Measurements from ENCODE around the gene AP4M1. TPM values are rescaled to one million over a fixed set of nuclear protein-coding genes. Genes with fewer than 3 reads are reported as not detected.

AP4M1 gene
- total RNA-seq, 1 donor from 2014 or later, result 16.9 TPM

DNA sequence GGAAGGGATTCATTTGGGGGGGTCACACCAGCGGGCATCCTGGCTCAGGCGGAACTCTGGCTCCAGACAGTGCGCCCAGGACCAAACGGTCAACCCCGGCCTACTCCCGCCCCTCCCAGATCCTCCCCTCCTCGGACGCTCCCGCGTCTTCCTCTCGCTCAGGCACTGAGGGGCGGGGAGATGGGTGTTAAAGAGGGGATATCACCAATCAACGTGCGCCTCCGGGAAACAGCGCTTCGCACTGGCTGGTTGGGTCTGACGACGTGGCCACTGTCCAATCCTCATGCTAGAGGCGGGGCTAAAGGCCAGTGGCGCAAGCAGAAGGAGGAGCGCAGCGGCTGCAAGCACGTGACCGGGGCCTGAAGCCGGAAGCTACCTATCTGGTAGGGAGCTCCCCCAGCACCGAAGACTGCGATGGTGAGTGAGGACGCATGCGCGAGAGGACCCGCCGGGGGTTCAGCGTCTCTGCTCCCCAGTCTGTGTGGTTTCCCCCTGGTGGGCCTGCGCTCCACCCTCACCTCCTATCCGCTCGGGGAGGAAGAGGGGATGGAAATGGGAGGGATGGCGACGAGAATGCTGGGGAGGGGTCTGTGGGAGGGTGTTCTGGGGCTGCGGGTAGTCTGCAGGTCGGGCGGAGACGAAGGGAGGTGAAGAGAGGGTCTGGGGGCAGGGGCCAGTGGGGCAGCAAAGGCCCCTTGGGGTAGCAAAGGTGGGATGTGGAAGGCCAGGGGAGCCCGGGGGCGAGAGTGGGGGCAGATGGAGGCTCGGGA lies 47.3 kb downstream of the AP4M1 start, which contains the start of gene LAMTOR4:
LAMTOR4 (plus strand) TSS at position 360 of the 770 bp plus-strand sequence; CDS start at position 415, 55 bp downstream.
- peak within 1 kb of the TSS; percentile 97 for H3K4me3 Mint-ChIP-seq (ENCODE audit: unreplicated experiment)
- H3K4me1 Mint-ChIP-seq (ENCODE audit: low read depth), result peaks cover 22% of the 10 kb centered on the region
- H3K36me3 Mint-ChIP-seq (ENCODE audit: low read depth), result peaks cover 5% of the 10 kb centered on the region
- peak within 1 kb of the TSS; percentile 94 for H3K27ac Mint-ChIP-seq (ENCODE audit: unreplicated experiment)
- peak; percentile 99 for DNase-seq (ENCODE audit: low spot score)
- no peaks in the 10 kb centered on the region for H3K27me3 Mint-ChIP-seq (ENCODE audit: low read depth)
- TF ChIP-seq, protein P1, sequence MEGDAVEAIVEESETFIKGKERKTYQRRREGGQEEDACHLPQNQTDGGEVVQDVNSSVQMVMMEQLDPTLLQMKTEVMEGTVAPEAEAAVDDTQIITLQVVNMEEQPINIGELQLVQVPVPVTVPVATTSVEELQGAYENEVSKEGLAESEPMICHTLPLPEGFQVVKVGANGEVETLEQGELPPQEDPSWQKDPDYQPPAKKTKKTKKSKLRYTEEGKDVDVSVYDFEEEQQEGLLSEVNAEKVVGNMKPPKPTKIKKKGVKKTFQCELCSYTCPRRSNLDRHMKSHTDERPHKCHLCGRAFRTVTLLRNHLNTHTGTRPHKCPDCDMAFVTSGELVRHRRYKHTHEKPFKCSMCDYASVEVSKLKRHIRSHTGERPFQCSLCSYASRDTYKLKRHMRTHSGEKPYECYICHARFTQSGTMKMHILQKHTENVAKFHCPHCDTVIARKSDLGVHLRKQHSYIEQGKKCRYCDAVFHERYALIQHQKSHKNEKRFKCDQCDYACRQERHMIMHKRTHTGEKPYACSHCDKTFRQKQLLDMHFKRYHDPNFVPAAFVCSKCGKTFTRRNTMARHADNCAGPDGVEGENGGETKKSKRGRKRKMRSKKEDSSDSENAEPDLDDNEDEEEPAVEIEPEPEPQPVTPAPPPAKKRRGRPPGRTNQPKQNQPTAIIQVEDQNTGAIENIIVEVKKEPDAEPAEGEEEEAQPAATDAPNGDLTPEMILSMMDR (IDR thresholded peaks at IDR 0.05), result peak; percentile 4
- no peaks in the 10 kb centered on the region for H3K9me3 Mint-ChIP-seq (ENCODE audit: low read depth)

DNA sequence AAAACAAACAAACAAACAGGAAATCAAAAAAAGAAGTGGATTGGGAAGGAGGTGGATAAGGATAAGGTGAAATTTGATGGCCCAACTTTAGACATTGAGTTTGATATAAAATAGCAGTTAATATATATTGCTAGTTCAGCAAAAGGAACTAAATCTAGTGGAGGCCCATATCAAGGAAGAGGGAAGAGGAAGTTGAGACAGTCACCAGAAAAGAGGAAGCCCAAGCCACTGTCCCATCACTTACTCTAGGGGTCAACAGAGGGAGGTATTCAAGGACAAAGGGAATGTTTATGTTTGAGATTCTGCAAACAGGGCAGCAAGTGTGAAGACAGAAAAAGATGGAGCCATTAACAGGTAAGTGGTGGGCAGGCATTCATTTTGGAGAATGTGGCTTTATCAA lies 51.0 kb downstream of the AP4M1 start:
- H3K9me3 Mint-ChIP-seq (ENCODE audit: low read depth), result no peaks in the 10 kb centered on the region
- no peak overlapping the region for H3K4me3 Mint-ChIP-seq (ENCODE audit: unreplicated experiment)
- TF ChIP-seq, protein P1 (IDR thresholded peaks at IDR 0.05), result no peak
- peaks cover 39% of the 10 kb centered on the region for H3K4me1 Mint-ChIP-seq (ENCODE audit: low read depth)
- no peak for DNase-seq (ENCODE audit: low spot score)
- peak overlapping the region; percentile 49 for H3K27ac Mint-ChIP-seq (ENCODE audit: unreplicated experiment)
- no peaks in the 10 kb centered on the region for H3K27me3 Mint-ChIP-seq (ENCODE audit: low read depth)
- peaks cover 9% of the 10 kb centered on the region for H3K36me3 Mint-ChIP-seq (ENCODE audit: low read depth)

DNA sequence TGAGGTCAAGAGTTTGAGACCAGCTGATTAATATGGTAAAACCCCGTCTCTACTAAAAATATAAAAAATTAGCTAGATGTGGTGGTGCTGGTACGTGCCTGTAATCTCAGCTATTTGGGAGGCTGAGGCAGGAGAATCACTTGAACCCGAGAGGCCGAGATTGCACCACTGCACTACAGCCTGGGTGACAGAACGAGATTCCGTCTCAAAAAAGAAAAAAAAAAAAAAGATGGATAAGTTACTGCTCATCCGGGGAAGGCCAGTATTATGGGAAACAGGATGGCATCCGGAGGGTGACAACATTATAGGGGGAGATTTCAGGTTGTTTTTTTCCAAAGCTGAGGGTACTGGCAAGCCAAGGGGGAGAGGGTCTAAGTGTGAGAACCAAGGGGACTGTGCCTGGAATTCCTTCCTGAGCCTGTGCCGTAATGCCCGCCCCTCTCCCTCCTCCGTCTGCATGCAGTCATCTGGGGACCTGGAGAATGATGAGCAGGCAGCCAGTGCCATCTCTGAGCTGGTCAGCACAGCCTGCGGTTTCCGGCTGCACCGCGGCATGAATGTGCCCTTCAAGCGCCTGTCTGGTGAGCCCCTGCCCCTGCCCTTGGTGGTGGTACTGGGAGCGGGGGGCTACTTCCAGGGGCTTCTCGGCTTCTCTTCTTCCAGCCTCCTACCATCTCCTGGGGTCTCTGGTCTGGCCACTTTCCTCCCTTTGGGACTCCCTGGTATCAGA lies 51.7 kb downstream of the AP4M1 start:
- peaks cover 43% of the 10 kb centered on the region for H3K4me1 Mint-ChIP-seq (ENCODE audit: low read depth)

DNA sequence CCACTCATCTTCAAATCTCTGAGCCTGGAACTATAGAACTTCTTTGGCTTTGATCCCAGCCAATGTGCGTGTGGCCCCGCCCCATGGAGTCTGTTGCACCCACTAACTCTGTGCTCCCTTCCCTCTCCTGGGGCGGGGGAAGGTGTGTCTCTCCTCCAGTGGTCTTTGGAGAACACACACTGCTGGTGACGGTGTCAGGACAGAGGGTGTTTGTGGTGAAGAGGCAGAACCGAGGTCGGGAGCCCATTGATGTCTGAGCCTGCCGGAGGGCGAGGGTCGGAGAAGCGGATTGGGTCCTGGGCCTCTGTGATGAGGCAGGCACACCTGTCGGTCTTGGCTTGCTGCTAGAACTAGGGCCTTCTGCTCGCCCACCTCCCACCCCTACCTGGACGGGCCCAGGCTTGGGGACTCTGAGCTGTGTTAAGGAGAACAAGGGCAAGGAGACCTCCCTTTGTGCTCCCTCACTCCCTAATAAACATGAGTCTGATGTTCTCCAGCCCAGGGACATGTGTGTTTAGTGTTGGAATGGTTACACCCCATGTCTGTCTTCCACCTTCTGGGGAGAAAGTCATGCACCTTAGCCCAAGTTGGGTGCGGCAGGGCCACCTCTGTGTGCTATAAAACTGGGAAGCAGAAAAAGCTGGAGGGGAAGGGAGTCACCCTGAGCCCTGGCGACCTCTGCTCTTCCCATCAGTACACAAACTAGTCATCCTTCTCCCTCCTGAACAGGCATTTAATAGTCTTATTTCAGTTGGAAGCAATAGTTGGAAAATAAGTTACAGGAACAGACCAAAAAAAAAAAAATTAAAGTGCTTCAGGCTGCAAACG lies 52.5 kb downstream of the AP4M1 start:
- TF ChIP-seq, protein P1 (IDR thresholded peaks at IDR 0.05), result no peak
- no peak for DNase-seq (ENCODE audit: low spot score)
- Mint-ChIP-seq H3K36me3 (ENCODE audit: low read depth) (peaks cover 7% of the 10 kb centered on the region), H3K27ac (ENCODE audit: unreplicated experiment) (peak overlapping the region; percentile 45), H3K9me3 (ENCODE audit: low read depth) (no peaks in the 10 kb centered on the region), H3K4me3 (ENCODE audit: unreplicated experiment) (no peak overlapping the region), H3K27me3 (ENCODE audit: low read depth) (no peaks in the 10 kb centered on the region), H3K4me1 (ENCODE audit: low read depth) (peaks cover 38% of the 10 kb centered on the region)

More for the DNA sequence above, 51.7 kb downstream of the AP4M1 start:
- no peak overlapping the region for H3K27ac Mint-ChIP-seq (ENCODE audit: unreplicated experiment)
- no peaks in the 10 kb centered on the region for H3K9me3 Mint-ChIP-seq (ENCODE audit: low read depth)
- no peaks in the 10 kb centered on the region for H3K27me3 Mint-ChIP-seq (ENCODE audit: low read depth)
- TF ChIP-seq, protein P1 (IDR thresholded peaks at IDR 0.05), result no peak
- no peak overlapping the region for H3K4me3 Mint-ChIP-seq (ENCODE audit: unreplicated experiment)
- no peak for DNase-seq (ENCODE audit: low spot score)
- H3K36me3 Mint-ChIP-seq (ENCODE audit: low read depth), result peaks cover 9% of the 10 kb centered on the region

Data from chondrocyte (in vitro differentiated cells).